NCI-H1436 (cell line): Measurements from ENCODE around the gene ELOVL5.

ENCODE experiments used
- DNase-seq: peaks from one replicate; lab custom pipeline; 2025; lab: John Stamatoyannopoulos, UW

ELOVL5 gene

GRCh38 chr6:53273370-53273769 lies 75.4 kb downstream of the ELOVL5 start:
- no peak for DNase-seq

- DNase-seq, result no peak
These were observed 78.9 kb downstream of the ELOVL5 start for GRCh38 chr6:53269827-53270226.

- no peak for DNase-seq
These were observed 79.7 kb downstream of the ELOVL5 start for GRCh38 chr6:53268858-53269608.

GRCh38 chr6:53266553-53267090 lies 82.1 kb downstream of the ELOVL5 start:
- DNase-seq, result no peak

DNA sequence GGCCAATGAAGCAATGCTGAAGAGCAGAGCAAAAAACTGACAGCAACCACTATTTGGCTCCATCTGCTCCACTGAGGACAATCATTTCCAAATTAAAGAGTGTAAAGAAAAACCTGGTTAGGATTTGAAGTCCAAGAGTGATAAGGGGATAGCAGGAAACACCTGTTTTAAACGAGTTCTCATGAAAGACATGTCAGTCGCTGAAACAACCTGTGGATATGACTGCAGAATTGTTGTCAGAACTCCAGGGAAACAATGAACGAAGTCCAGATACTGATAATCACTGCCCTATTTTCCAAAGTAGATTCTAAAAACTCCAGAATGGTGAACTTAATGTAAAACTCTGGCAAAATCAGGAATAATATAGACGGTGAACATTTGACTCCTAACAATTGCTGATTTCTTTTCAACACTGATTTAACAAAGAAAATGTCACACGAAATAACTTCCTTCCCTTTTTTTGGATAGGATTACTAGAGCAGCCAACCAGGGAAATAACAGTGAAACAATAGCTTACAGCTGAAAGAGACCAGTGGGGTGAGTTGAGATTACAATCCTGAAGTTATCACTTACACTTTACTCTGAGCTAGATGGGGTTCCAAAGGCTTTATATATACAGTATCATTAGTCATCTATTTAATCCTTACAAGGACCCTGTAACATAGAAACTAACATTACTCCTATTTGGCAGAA lies 83.7 kb downstream of the ELOVL5 start:
- DNase-seq, result no peak

DNA sequence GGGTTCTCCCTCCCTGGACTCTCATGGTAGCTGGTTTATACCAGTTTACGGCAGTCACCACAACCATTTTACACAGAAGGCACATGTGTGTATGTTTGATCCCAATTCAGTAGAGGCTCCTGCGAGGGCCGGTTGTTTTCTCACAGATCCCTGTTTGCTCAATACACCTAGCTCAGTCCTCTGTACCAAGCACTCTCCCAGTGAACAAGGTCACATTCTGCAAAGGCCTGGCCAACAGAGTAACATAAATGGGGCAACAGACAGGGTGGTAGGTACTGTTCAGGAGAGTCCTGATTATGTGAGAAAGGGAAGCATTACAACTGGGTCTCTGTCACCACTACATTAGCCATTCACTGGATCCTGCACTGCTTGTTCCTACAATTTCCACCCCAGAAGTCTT lies 84.4 kb downstream of the ELOVL5 start:
- DNase-seq, result no peak

DNA sequence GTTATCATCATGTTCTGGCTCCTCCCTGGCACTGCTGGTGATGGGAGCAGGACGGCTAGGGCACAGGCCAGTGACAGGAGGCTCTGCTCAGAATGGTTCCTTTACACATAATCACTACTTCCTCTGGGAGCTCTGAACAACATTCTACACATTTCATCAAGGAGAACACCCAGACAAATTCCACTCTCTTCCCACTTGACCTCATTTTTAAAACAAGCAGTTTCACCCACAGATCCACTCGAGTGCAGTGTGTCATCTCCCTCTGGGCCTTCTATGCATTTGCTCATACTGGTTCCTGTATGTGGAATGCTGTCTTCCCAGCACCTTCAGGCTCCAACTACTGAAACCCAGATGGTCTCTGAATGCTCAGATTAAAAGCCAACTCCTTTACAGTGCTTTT lies 84.8 kb downstream of the ELOVL5 start:
- DNase-seq, result no peak

GRCh38 chr6:53259860-53260580 lies 88.7 kb downstream of the ELOVL5 start:
- DNase-seq, result no peak

DNA sequence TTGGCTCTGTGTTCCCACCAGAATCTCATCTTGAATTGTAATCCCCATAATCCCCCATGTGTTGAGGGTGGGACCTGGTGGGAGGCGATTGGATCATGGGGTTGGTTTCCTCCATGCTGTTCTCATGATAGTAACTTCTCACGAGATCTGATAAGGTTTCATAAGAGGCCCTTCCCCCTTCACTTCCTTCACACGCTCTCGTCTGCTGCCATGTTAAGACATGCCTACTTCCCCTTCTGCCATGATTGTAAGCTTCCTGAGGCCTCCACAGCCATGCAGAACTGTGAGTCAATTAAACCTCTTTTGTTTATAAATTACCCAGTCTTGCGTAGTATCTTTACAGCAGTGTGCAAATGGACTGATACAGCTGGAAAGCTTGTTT lies 90.0 kb downstream of the ELOVL5 start:
- no peak for DNase-seq

DNA sequence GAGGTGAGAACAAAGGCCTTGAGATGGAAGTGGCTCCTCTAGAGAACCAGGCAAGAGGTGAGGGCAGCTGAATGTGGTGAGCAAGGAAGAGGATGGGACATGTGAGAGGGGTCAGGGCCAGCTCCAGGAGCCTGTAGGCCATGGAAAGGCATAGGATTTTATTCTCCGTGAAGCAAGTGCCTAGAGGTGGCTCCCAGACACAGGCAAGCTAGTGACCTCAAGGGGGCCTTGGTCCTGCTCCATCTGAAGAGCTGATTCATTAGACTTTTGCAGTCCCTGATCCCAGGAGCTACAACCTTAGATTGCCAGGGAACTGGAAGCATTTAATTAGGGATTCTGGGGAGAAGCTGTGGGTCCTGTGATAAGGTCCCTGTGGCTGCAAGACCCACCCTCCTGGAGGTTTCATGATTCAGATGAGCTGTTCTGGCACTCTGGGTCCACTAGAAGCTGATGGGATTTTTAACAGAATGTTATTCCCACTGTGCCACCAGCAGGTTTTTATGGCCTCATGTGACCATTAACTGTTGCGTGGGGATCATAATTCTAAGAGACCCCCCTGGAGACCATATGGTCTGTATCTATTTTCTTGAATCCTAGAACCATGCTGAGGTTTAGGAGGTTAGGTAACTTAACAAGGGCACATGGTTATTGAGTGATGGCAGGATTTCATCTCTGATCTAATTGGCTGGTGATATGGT lies 90.5 kb downstream of the ELOVL5 start:
- no peak for DNase-seq

DNA sequence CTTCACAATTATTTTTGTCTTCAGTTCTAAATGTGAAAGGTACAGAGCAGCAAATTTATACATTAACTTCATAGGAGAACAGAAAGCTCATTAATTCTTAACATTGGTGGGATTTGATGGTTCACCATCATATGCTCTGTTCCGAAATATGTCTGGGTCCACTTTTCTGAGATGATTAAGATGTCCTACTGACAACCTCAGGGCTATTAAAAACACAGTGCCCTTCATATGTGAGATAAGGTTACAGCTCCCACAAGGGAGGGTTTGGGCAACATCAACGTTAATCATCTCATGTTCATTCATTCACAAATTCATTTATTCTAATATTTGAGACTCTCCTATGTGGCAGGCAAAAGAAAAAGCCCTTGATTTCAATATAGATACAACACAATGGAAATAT lies 91.2 kb downstream of the ELOVL5 start:
- no peak for DNase-seq

DNA sequence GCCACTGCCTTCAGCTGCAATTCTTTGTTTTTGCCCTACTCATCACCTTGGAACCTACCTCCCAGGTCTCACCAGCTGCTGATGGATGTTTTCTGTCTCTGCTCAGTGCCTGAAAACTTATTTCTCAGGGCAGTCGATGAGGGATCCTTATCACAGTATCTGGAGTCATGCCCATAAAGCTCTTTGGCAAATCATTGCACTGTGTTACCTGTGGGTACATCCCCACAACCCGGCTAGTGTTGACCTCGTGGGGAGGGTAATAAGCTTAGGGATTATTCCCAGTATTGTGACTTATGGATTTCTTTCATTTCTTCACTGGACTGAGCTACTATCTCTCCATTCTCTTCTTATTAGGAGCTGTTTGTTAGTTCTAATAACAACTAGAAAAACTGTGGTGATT lies 91.7 kb downstream of the ELOVL5 start:
- no peak for DNase-seq

- DNase-seq, result no peak
These were observed 96.5 kb downstream of the ELOVL5 start for GRCh38 chr6:53252177-53252692.

- no peak for DNase-seq
These were observed 97.6 kb downstream of the ELOVL5 start for GRCh38 chr6:53251033-53251672.

DNA sequence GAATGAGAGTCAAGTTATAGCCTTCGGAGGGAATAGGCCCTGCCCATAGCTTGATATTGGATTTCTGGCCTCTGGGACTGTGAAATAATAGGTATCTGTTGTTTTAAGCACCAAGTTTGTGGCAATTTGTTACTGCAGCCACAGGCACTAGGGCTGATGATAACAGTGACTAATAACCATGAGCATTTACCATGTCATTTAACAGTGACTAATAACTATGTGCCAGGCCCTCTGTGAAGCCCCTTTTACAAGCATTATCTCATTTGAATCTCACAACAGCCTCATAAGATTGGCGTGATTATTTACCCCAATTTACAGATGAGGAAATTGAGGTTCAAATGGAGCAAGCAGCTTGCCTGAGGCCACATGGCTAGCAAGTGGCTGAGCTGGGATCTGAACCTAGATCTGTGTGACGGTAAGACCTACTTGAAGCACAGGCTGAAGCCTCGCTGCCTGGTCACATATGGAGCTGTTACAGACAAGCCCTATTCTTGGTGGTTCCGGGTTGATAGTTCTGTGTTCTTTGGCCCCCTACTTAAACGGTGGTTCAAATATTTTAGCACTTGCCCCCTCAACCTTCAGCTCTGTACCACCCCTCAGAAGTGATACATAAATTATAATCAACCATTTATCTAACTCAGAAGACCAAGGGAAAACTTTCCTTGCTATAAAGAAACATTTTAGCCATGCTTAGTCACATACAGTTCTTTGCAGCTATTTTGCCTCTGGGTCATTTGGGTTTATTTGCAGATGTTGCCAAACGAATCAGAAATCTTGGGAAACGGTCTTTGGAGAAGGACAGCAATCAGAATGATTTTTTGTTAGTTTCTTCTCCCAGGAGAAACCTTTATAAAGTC lies 98.3 kb downstream of the ELOVL5 start:
- DNase-seq, result no peak

- DNase-seq, result no peak
These were observed 101.8 kb downstream of the ELOVL5 start for GRCh38 chr6:53246924-53247323.

GRCh38 chr6:53244958-53245357 lies 103.8 kb downstream of the ELOVL5 start:
- DNase-seq, result no peak

DNA sequence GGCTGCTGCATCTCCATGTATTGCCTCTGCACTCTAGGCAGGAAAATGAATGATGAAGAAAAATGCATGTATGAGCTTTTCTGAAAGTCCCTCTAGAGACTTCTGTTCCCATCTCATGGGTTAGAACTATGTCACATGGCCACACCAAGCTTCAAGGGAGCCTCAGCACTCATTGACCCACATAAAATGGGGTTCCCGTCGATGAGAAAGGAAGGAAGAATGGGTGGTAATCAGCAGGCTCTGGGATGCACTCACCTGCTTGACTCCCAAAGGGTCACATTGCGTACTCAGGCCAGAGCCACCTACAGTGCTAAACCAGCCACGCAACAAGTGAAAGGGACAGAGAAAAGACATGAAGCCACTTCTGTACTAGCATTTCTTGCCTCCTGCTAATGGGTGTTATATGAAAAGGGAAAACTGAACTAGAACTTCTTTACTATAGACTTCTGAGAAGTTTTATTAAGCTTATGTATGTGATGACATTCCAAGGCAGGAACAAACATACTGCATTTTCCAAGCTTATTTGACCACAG lies 104.3 kb downstream of the ELOVL5 start:
- no peak for DNase-seq

- DNase-seq, result no peak
These were observed 106.8 kb downstream of the ELOVL5 start for GRCh38 chr6:53241938-53242337.

GRCh38 chr6:53240761-53241160 lies 108.0 kb downstream of the ELOVL5 start:
- no peak for DNase-seq
